ENCODE measurements around the gene GDF7. TPM values are rescaled to one million over a fixed set of nuclear protein-coding genes. Genes with fewer than 3 reads are reported as not detected.
A peak's percentile ranks its signal among the peaks of the same experiment; 100 is the strongest.

GDF7 gene
- total and polyA plus RNA-seq, 2 of the 8 experiments (the other 6 are each of a cell fraction or from before 2014, with no cell fraction given) = 0.04 to 0.06 TPM

- CTCF ChIA-PET (ENCODE audit: partially characterized antibody) = interaction anchor here (1.1 to 8.9 kb wide), 7 partner anchors 7 to 358 kb away, joined by 3 to 266 read pairs (median 6); partner anchors contain the start of gene HS1BP3
- H3K23me2 ChIP-seq (ENCODE audit: low read depth, low read length) = peaks cover 17% of the 10 kb centered on the region; the same call in 1 of the 2 replicates
- TF ChIP-seq YY1 (IDR thresholded peaks at IDR 0.05; ENCODE audit: low read depth, low read length) (no peak), RNF2 (IDR thresholded peaks at IDR 0.05; ENCODE audit: borderline replicate concordance, low read depth, low read length, missing control alignments, poor library complexity, severe bottlenecking) (no peak), RAD21 (IDR thresholded peaks at IDR 0.05 in 1 of 2, conservative IDR thresholded peaks at IDR 0.05 in 1 of 2; ENCODE audit: low read depth in 2 of 2, low read length in 2 of 2) (no peak), BRCA1 (IDR thresholded peaks at IDR 0.05; ENCODE audit: low read depth, low read length) (no peak), SP1 (IDR thresholded peaks at IDR 0.05; ENCODE audit: low read depth, low read length) (no peak), JUND (IDR thresholded peaks at IDR 0.05; ENCODE audit: low read length) (no peak), TAF7 (optimal IDR thresholded peaks at IDR 0.05; ENCODE audit: borderline replicate concordance, low read depth, low read length) (no peak)
Measured at GRCh38 chr2:20668451-20668850, 1.5 kb downstream of the GDF7 start.

More at GRCh38 chr2:20668451-20668850, 1.5 kb downstream of the GDF7 start:
- Histone ChIP-seq H2BK12ac (ENCODE audit: low read depth, low read length) (0 out of 2 replicates have a peak overlapping the region, but pooled peaks have one; percentile 43), H4K20me1 (replicated peaks in 1 of 2; ENCODE audit: control insufficient read depth in 1 of 2, insufficient read depth in 2 of 2, low read length in 2 of 2) (peaks cover 2 to 16% of the 10 kb centered on the region in 2 experiments), H2AK5ac (ENCODE audit: low read depth, low read length) (no peak overlapping the region), H2BK15ac (ENCODE audit: low read length) (no peak overlapping the region), H2BK120ac (replicated peaks; ENCODE audit: low read depth, low read length) (no peak overlapping the region), H3K36me3 (ENCODE audit: control insufficient read depth in 2 of 4, insufficient read depth in 4 of 4, low read length in 3 of 4) (peaks cover 0 to 5% (median 0%) of the 10 kb centered on the region in 4 experiments; a peak in 1 of 8 replicates), H3K27me3 (replicated peaks in 1 of 4; ENCODE audit: control insufficient read depth in 3 of 4, extremely low read depth in 1 of 4, insufficient read depth in 3 of 4, low read length in 3 of 4) (peaks cover 78 to 96% (median 90%) of the 10 kb centered on the region in 4 experiments), H3K9ac (replicated peaks in 1 of 4; ENCODE audit: extremely low read depth in 1 of 4, low read depth in 3 of 4, low read length in 3 of 4) (no peak overlapping the region), H3K4me2 (ENCODE audit: insufficient read depth in 1 of 2, low read depth in 2 of 2, low read length in 2 of 2) (peak overlapping the region in 1 of 2 experiments; percentile 88; a peak in 1 of 4 replicates), H3K4me3 (ENCODE audit: extremely low read depth in 1 of 4, insufficient read depth in 2 of 4, low read depth in 3 of 4, low read length in 4 of 4) (no peak overlapping the region), H2BK20ac (ENCODE audit: low read length) (no peak overlapping the region), H3K56ac (replicated peaks; ENCODE audit: insufficient read length, low read depth, low read length) (no peak overlapping the region), H3K27ac (ENCODE audit: low read depth, low read length) (no peak overlapping the region), H2BK5ac (ENCODE audit: low read depth, low read length) (no peak overlapping the region), H2AFZ (ENCODE audit: low read length) (no peak overlapping the region), H3K14ac (ENCODE audit: insufficient read length) (no peak overlapping the region), H3K23ac (ENCODE audit: insufficient read length) (no peak overlapping the region), H3K9me3 (ENCODE audit: insufficient read depth in 2 of 2, low read depth in 1 of 2, low read length in 1 of 2) (no peaks in the 10 kb centered on the region; a peak in 1 of 4 replicates), H3K4me1 (replicated peaks in 1 of 4; ENCODE audit: control insufficient read depth in 3 of 4, insufficient read depth in 4 of 4, low read length in 3 of 4) (peaks cover 5 to 35% (median 18%) of the 10 kb centered on the region in 4 experiments), H3K79me1 (ENCODE audit: low read depth, low read length) (no peaks in the 10 kb centered on the region), H4K5ac (ENCODE audit: insufficient read length, low read depth, low read length) (no peak overlapping the region), H4K8ac (ENCODE audit: extremely low read depth, insufficient read depth, low read length) (no peak overlapping the region), H3K79me2 (ENCODE audit: control insufficient read depth in 1 of 2, insufficient read depth in 2 of 2, low read length in 2 of 2) (no peaks in the 10 kb centered on the region), H4K91ac (replicated peaks; ENCODE audit: insufficient read length, low read length) (no peak overlapping the region), H3K4ac (replicated peaks; ENCODE audit: insufficient read length, low read depth, low read length) (no peak overlapping the region), H3K18ac (ENCODE audit: extremely low read depth, low read length) (no peak overlapping the region)
- WGBS, 2 experiments (ENCODE audit: extremely low coverage in 1 of 2, insufficient coverage in 1 of 2, insufficient read length in 1 of 2, insufficient replicate concordance in 2 of 2, low coverage in 1 of 2, low lambda C conversion rate in 2 of 2, missing lambda C conversion rate in 1 of 2) = 61% methylated on average over 6 of the region's 6 CpGs; no CpG with 5 or more reads in 1 of the 2 experiments
- POLR2A ChIA-PET (ENCODE audit: partially characterized antibody) = interaction anchor here (1.6 kb wide), 1 partner anchor 221 kb away, joined by 5 read pairs; the partner anchor contains the start of gene RHOB
- DNase-seq (ENCODE audit: low read depth in 1 of 2, low spot score in 2 of 2) = no peak
- FAIRE-seq = no peak

All from H1 (cell line).